Adipocyte (in vitro differentiated cells): ENCODE data around the gene C2orf72.

ENCODE experiments used
- DNase-seq: peaks from one replicate; pipeline ENCODE4 v3.0.0-alpha.2; 2015; ENCODE audit warnings: low read depth
- H3K27me3 ChIP-seq: replicated peaks from 2 replicates; pipeline ENCODE4 v1.7.0; 2013; ENCODE audit warnings: mild to moderate bottlenecking, low read length, moderate library complexity; ENCODE audit not compliant: control insufficient read depth, insufficient read depth
- H3K36me3 ChIP-seq: 2 replicates; pipeline ENCODE4 v1.7.0; 2013; ENCODE audit warnings: low read length, mild to moderate bottlenecking, moderate library complexity; ENCODE audit not compliant: control insufficient read depth, insufficient read depth, severe bottlenecking
- H3K4me1 ChIP-seq: 2 replicates; pipeline ENCODE4 v1.7.0; 2013; ENCODE audit warnings: mild to moderate bottlenecking, low read length, moderate library complexity; ENCODE audit not compliant: control insufficient read depth, insufficient read depth
- H3K4me3 ChIP-seq: 2 replicates; pipeline ENCODE4 v1.7.0; 2013; ENCODE audit warnings: mild to moderate bottlenecking, low read length, moderate library complexity
- H3K9ac ChIP-seq: 2 replicates; pipeline ENCODE4 v1.7.0; 2013; ENCODE audit warnings: mild to moderate bottlenecking, low read length, moderate library complexity
- H3K9me3 ChIP-seq: 2 replicates; pipeline ENCODE4 v1.7.0; 2013; ENCODE audit warnings: mild to moderate bottlenecking, low read length, moderate library complexity; ENCODE audit not compliant: control insufficient read depth

C2orf72 gene

DNA sequence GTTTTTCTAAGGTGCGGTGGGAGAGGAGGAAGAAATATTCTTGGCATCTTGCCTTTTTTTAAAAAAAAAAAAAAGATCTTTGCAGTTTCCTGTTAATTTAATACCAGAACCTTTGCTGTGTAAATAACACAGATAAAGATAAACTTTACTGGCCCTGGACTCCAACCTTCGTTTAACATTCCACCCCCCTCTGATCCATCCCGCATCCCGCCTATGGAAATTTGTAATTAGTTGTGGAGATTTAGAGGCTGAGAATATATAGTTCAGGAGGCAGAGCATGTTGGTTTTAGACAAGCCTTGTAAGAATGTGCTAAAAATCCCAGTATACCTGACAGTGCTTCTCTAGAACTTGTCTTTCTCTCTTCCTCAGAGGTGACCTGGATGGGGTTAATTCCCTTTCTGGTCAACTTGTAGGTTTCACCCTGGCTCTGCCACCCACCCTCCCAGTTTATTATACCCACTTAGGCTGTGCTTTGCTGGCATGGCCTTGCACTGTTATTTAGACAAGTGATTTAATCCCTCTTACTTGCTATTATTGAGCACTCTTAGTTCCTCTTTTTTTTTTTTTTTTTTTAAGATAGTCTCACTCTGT lies 2.9 kb upstream of the C2orf72 start:
- Histone ChIP-seq H3K27me3 (peaks cover 57% of the 10 kb centered on the region), H3K4me1 (no peaks in the 10 kb centered on the region), H3K4me3 (no peak overlapping the region), H3K9ac (no peak overlapping the region), H3K9me3 (peaks cover 11% of the 10 kb centered on the region), H3K36me3 (no peaks in the 10 kb centered on the region)
- no peak for DNase-seq

DNA sequence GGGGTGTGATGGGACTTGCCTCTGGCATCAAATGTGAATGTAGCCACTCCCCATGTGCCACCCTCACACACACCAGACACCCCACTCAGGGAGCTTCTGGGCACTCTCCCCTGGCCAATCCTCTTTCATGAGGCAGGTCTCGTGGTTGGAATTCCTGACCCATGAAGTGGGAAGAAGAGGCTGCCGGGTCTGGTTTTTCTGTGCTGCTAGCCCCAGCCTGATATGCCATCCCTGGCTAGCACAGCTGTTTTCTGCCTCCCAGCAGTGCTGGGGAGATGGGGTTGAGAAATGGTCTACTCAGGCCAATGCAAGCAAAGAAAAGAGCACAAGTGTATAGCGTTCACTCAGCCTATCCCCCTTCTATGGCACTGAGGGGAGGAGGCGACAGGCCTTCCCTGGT lies 1.2 kb upstream of the C2orf72 start:
- Histone ChIP-seq H3K4me3 (no peak overlapping the region), H3K27me3 (peaks cover 71% of the 10 kb centered on the region), H3K36me3 (no peaks in the 10 kb centered on the region), H3K9ac (no peak overlapping the region), H3K9me3 (peaks cover 5% of the 10 kb centered on the region), H3K4me1 (peaks cover 5% of the 10 kb centered on the region)
- no peak for DNase-seq

- Histone ChIP-seq H3K4me3 (no peak overlapping the region), H3K9ac (no peak overlapping the region), H3K36me3 (no peaks in the 10 kb centered on the region), H3K9me3 (peaks cover under 1% of the 10 kb centered on the region), H3K27me3 (peaks cover 72% of the 10 kb centered on the region), H3K4me1 (peaks cover 5% of the 10 kb centered on the region)
- DNase-seq = no peak
Measured at GRCh38 chr2:231036578-231037106, 681 bp upstream of the C2orf72 start.

DNA sequence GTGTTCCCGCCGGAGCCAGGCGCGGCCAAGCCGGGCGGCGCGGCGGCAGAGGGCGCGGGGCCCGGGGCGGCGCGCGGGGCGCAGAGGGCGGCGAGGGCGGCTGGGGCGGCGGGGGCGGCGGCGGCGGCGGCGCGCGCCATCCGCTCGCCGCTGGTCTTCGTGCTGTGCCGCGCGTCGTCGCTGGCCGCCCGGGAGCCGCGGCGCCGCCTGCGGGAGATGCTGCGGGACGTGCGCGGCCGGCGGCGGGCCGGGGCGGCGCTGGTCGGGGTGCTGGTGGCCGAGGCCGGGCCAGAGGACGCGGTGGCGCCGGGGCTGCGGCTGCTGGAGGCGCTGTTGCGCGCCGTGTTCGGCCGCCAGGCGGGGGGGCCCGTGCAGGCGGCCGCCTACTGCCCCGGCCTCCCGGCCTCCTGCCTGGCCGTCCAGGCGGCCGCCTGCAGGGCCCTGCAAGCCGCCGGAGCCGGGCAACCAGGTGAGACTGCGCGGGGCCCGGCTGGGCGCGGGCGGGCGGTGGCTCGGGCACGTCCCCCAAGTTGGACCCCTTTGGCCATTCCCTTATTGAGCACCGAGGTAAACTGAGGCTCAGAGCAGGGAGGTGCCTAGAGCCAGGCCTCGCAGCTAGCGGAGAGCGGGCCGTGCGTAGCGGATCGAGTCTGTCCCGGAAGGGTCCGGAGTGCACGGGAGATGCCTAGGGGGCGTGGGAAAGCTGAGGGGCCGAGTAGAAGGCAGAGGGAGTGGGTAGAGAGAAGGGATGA lies 584 bp downstream of the C2orf72 start:
- Histone ChIP-seq H3K27me3 (peaks cover 68% of the 10 kb centered on the region), H3K4me1 (peaks cover 5% of the 10 kb centered on the region), H3K9ac (no peak overlapping the region), H3K9me3 (no peaks in the 10 kb centered on the region), H3K36me3 (no peaks in the 10 kb centered on the region), H3K4me3 (no peak overlapping the region)
- peak; percentile 54 for DNase-seq

- H3K4me3 ChIP-seq = no peak overlapping the region
- peaks cover 62% of the 10 kb centered on the region for H3K27me3 ChIP-seq
- no peaks in the 10 kb centered on the region for H3K36me3 ChIP-seq
Measured at GRCh38 chr2:231038483-231039293, 1.4 kb downstream of the C2orf72 start.

GRCh38 chr2:231039294-231039664 lies 2.0 kb downstream of the C2orf72 start:
- H3K9ac ChIP-seq = no peak overlapping the region
- H3K4me3 ChIP-seq = no peak overlapping the region
- H3K9me3 ChIP-seq = no peaks in the 10 kb centered on the region
- H3K27me3 ChIP-seq = peaks cover 56% of the 10 kb centered on the region
- no peak for DNase-seq
- H3K4me1 ChIP-seq = peaks cover 5% of the 10 kb centered on the region
- H3K36me3 ChIP-seq = no peaks in the 10 kb centered on the region

More at GRCh38 chr2:231038483-231039293, 1.4 kb downstream of the C2orf72 start:
- Histone ChIP-seq H3K4me1 (peaks cover 5% of the 10 kb centered on the region), H3K9ac (no peak overlapping the region), H3K9me3 (no peaks in the 10 kb centered on the region)
- no peak for DNase-seq

GRCh38 chr2:231039821-231040364 lies 2.6 kb downstream of the C2orf72 start:
- H3K9ac ChIP-seq = no peak overlapping the region
- no peak overlapping the region for H3K4me3 ChIP-seq
- H3K36me3 ChIP-seq = no peaks in the 10 kb centered on the region
- no peak for DNase-seq
- peaks cover 50% of the 10 kb centered on the region for H3K27me3 ChIP-seq
- H3K9me3 ChIP-seq = no peaks in the 10 kb centered on the region
- peaks cover 5% of the 10 kb centered on the region for H3K4me1 ChIP-seq

GRCh38 chr2:231041061-231041689 lies 3.9 kb downstream of the C2orf72 start:
- Histone ChIP-seq H3K36me3 (no peaks in the 10 kb centered on the region), H3K4me1 (peaks cover 5% of the 10 kb centered on the region), H3K9me3 (no peaks in the 10 kb centered on the region), H3K9ac (no peak overlapping the region), H3K27me3 (peaks cover 40% of the 10 kb centered on the region), H3K4me3 (no peak overlapping the region)
- DNase-seq = no peak

GRCh38 chr2:231043796-231044195 lies 6.5 kb downstream of the C2orf72 start:
- H3K4me1 ChIP-seq = peaks cover 5% of the 10 kb centered on the region
- H3K9me3 ChIP-seq = no peaks in the 10 kb centered on the region
- peaks cover 48% of the 10 kb centered on the region for H3K27me3 ChIP-seq
- no peak overlapping the region for H3K9ac ChIP-seq
- no peak for DNase-seq
- H3K36me3 ChIP-seq = no peaks in the 10 kb centered on the region
- no peak overlapping the region for H3K4me3 ChIP-seq

GRCh38 chr2:231046916-231047273 lies 9.6 kb downstream of the C2orf72 start:
- no peak overlapping the region for H3K4me3 ChIP-seq
- H3K9me3 ChIP-seq = no peaks in the 10 kb centered on the region
- DNase-seq = no peak
- peaks cover 27% of the 10 kb centered on the region for H3K27me3 ChIP-seq
- H3K9ac ChIP-seq = no peak overlapping the region
- H3K4me1 ChIP-seq = peaks cover 20% of the 10 kb centered on the region
- H3K36me3 ChIP-seq = no peaks in the 10 kb centered on the region
